Fibroblast of villous mesenchyme (primary cell): ENCODE data around the gene ADGRD1. TPM values are rescaled to one million over a fixed set of nuclear protein-coding genes. Genes with fewer than 3 reads are reported as not detected.
"Not testable (repeated sequence)": the region's sequence is repeated elsewhere in the genome, so short reads cannot be mapped to it uniquely, and the experiment has no call there.

Source experiments
- DNase-seq: peaks from one replicate; pipeline ENCODE4 v3.0.0-alpha.2; 2010; ENCODE audit warnings: low read depth
- H3K4me3 ChIP-seq: 2 replicates; pipeline ENCODE4 v1.5.1; 2011; ENCODE audit warnings: low read depth, mild to moderate bottlenecking, low read length
- total RNA-seq: library from RNA; depleted of rRNA; stranded (reverse); fragments of >200 nt; gene quantifications from 2 replicates; pipeline ENCODE4 v1.2.3, GENCODE V29; 2012
- TF ChIP-seq, protein P1 (sequence below): IDR thresholded peaks from 2 replicates; pipeline ENCODE4 v1.5.1; 2012; ENCODE audit warnings: low read depth, mild to moderate bottlenecking, low read length; ENCODE audit not compliant: insufficient read depth

The ADGRD1 gene
- total RNA-seq, 1 donor, result under 0.01 TPM

DNA sequence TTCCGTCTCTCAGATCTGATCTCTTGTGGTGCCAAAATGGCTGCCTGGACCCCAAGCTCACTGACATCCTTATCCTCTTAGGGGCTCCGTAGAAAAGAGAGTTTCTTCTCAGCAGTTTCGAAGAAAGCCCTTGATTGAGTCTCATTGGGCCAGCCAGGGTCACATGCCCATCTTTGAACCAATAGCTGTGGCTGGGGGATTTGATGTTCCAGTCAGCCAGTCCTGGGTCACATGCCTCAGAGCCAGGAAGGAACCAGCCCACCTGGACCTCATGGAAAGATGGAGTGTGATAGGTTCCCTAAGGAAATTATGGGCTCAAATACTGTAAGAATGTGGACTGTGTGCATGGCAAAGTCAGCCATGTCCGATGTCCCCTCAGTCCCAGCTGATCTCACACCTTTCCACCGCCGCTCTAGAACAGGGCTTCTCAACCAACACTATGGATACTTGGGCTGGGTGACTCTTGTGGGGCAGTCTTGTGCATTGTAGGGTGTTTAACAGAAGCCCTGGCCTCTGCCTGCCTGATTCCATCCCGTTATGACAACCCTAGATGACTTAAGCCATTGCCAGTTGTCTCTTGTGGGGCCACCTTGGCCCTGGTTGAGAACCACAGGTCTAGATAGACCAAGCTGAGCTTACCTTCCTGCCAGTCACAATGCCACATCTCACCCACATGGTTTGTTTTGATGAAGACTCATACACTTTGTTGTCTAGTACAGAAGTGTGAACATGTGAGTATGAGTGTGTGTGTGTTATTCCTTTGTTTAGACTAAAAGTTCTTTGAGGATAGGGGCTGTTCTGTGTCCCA, 163.9 kb downstream of the ADGRD1 start:
- TF ChIP-seq, protein P1, sequence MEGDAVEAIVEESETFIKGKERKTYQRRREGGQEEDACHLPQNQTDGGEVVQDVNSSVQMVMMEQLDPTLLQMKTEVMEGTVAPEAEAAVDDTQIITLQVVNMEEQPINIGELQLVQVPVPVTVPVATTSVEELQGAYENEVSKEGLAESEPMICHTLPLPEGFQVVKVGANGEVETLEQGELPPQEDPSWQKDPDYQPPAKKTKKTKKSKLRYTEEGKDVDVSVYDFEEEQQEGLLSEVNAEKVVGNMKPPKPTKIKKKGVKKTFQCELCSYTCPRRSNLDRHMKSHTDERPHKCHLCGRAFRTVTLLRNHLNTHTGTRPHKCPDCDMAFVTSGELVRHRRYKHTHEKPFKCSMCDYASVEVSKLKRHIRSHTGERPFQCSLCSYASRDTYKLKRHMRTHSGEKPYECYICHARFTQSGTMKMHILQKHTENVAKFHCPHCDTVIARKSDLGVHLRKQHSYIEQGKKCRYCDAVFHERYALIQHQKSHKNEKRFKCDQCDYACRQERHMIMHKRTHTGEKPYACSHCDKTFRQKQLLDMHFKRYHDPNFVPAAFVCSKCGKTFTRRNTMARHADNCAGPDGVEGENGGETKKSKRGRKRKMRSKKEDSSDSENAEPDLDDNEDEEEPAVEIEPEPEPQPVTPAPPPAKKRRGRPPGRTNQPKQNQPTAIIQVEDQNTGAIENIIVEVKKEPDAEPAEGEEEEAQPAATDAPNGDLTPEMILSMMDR, result no peak
- H3K4me3 ChIP-seq, result no peak overlapping the region
- DNase-seq, result no peak

DNA sequence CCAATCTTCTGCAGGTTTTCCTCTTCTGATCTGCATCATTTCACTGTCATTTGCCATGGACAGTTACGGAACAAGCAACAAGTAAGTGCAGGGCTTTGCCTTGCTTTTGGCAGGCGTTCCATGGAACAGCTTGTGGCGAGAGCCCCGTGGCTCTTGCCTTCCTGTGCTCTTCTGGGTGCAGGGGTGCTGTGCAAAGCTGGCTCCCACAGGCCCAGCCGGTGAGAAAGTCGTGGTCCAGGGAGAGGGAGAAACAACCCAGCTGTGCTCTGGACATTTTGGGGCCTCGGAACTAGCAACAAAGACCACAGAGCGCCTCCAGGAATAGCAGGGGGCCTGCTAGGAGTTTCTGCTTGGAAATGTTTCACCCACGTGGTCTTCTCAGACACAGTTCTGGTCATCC, 164.7 kb downstream of the ADGRD1 start:
- DNase-seq, result no peak
- TF ChIP-seq, protein P1, result no peak

DNA sequence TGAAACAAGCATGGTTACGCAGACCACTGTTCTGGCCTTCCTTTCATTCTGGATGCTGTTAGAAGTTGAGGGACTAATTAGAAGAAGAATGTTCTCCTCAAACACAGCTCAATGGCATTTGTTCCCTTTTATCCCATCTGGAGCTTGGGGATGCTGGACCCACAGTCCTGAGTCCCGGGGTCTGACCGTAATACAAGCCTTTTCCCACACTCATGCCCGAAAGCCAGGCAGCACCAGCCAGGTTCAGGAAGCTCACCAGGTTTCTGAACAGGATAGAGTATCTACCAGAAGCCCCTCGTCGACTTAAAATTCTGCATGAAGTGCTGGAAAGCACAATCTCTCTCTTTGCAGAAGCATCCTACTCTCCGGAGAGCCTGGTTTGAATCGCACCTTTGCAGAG, 165.6 kb downstream of the ADGRD1 start:
- DNase-seq, H3K4me3 ChIP-seq: not testable (repeated sequence)

More for the DNA sequence above, 164.7 kb downstream of the ADGRD1 start:
- no peak overlapping the region for H3K4me3 ChIP-seq

DNA sequence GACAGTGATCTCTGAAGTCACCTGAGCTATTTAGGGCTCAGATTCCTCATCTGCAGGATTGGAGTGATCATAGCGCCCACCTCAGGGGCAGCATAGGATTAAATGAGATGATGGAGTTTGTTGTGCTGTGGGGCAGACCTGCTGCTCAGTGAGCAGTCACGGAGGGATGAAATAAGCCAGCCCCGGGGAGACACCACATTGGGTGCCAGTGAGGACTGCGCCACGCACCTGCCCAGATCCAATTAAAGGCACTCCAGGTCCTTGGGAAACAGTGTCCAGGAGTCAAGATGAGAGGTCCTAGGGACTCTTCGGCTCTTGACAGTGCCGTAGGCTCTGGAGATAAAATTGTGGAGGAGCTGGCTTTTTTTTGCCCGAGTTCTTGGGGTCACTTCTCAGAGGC, 166.2 kb downstream of the ADGRD1 start:
- TF ChIP-seq, protein P1, result no peak
- no peak for DNase-seq
- H3K4me3 ChIP-seq, result no peak overlapping the region

DNA sequence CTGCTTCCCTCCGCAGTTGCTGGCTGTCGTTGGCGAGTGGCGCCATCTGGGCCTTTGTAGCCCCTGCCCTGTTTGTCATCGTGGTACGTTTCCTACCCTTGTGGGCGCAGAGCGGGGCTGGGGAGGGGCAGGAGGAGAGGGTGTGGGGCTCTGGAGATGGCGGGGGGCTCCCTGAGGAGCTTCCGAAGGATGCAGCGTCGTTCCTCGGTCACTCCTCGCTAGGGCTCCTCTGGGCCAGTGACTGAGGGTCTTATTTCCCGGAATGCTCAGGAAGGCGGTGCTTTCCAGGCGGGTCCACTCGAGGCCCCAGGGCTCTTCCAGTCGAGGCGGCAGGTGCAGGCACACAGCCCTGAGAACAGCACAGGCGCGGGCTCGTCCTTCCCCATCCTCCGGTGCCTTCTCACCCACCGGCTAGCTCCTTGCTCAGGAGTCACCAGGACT, 167.1 kb downstream of the ADGRD1 start:
- TF ChIP-seq, protein P1, result no peak
- DNase-seq, result no peak
- H3K4me3 ChIP-seq, result no peak overlapping the region

DNA sequence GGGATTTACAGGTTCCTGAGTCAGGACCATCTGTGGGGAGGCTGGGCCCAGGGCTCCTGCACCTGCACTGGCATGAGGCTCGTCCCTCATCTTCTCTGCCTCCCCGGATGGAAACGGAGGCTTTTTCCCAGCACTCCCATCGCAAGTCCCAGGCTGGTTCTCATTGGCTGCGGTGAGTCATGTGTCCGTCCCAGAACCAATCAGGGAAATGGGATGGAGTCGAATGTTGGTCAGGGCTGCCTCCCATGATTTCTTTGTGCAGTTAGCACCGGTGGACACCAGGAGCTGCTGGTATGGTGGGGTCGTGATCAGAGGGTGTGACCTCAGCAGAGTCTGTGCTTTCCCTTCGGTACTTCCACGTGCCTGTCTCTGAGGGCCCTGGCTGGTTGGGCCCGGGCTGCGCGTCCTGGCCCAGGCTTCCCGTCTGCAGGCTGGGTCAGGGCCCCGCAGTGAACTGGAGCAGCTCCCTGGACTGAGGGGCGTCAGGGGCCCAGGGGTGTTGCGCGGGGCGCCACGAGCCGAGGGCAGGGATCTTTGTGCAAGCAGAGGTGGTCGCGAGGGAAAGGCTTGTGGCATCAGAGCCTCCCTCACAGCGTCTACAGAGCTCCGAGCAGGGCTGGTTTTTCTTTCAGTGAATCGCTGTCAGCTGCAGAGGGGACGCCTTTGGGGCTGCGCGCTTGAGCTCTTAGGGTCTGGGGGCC, 168.1 kb downstream of the ADGRD1 start:
- no peak overlapping the region for H3K4me3 ChIP-seq
- no peak for DNase-seq
- TF ChIP-seq, protein P1, result no peak

DNA sequence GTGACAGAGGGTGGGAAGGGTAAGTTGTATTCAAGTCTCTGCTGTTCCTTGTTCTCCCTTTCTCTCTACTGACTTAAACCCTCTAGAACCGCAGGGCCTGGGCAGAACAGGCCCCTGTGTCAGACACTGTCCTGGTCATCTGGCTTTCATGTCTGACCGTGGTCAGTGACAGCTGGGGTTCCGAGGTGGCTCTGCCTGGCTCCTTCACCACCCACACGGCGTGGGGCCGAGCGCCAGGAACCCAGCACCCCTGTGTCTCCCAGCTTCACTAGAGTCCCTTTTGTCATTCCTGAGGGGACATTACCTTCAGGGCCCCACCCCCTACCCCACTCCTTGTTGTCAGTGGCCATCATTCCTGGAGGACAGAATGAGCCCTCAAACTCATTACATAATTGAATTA, 168.9 kb downstream of the ADGRD1 start:
- TF ChIP-seq, protein P1, result no peak
- no peak for DNase-seq
- H3K4me3 ChIP-seq, result no peak overlapping the region
